Aorta (tissue), 5 donors: ENCODE data around the gene OR10G7. TPM values are rescaled to one million over a fixed set of nuclear protein-coding genes. Genes with fewer than 3 reads are reported as not detected.

ENCODE experiments used
- ATAC-seq: fragments of 200-7000 bp; cut with Tn5 transposase; one replicate; pipeline ENCODE4 v1.9.1; 2022; ENCODE audit warnings: moderate library complexity; ENCODE audit not compliant: low FRiP score
- DNase-seq, 2 donors: peaks; one replicate each; pipeline ENCODE4 v3.0.0-alpha.2; 2020
- H3K27ac ChIP-seq, 2 donors: one replicate each; pipeline ENCODE4 v1.5.1; 2013; ENCODE audit warnings: low read length in 2 of 2, mild to moderate bottlenecking in 2 of 2, moderate library complexity in 2 of 2, control low read depth in 1 of 2, inconsistent platforms in 1 of 2, low read depth in 1 of 2
- H3K27me3 ChIP-seq, 2 donors: one replicate each; pipeline ENCODE4 v1.6.1; 2013; ENCODE audit warnings: control low read depth in 1 of 2, low read length in 1 of 2, mild to moderate bottlenecking in 1 of 2, moderate library complexity in 1 of 2; ENCODE audit not compliant: insufficient read depth in 2 of 2, control insufficient read depth in 1 of 2
- H3K36me3 ChIP-seq, 2 donors: one replicate each; pipeline ENCODE4 v1.6.1; 2013; ENCODE audit warnings: control low read depth in 1 of 2, low read length in 1 of 2, mild to moderate bottlenecking in 1 of 2; ENCODE audit not compliant: insufficient read depth in 2 of 2, control insufficient read depth in 1 of 2
- H3K4me1 ChIP-seq, 2 donors: one replicate each; pipeline ENCODE4 v1.6.1; 2013; ENCODE audit warnings: low read length in 2 of 2, control low read depth in 1 of 2, mild to moderate bottlenecking in 1 of 2, moderate library complexity in 1 of 2; ENCODE audit not compliant: insufficient read depth in 2 of 2, control insufficient read depth in 1 of 2
- H3K4me3 ChIP-seq, 2 donors: one replicate each; pipeline ENCODE4 v1.5.1; 2013; ENCODE audit warnings: low read length in 2 of 2, control low read depth in 1 of 2, mild to moderate bottlenecking in 1 of 2
- H3K9me3 ChIP-seq: one replicate; pipeline ENCODE4 v1.6.1; 2013; ENCODE audit warnings: mild to moderate bottlenecking, low read length; ENCODE audit not compliant: control insufficient read depth
- WGBS, 2 donors: extraction: QIAGEN DNeasy Blood & Tissue Kit; methylation state at CpG; one replicate each; pipeline ENCODE4 v1.1.7; 2013; 5-methylcytosine and 5-hydroxymethylcytosine counted together
- intact Hi-C, 2 donors: fragments of 100-400 bp; cut with DNase I; formaldehyde crosslinking; loops; one replicate each; pipeline versions ENCODE4 v1.14.2 to v1.15.0; 2022
- polyA plus RNA-seq, 2 donors: library from polyadenylated mRNA; stranded (reverse); fragments of 200-250 nt; gene quantifications; one replicate each; pipeline ENCODE4 v1.2.3, GENCODE V29; 2013
- total RNA-seq, 2 donors: library from RNA; stranded (reverse); fragmentation: NEBNext Ultra II Directional; extraction: Animal tissue kit (Norgen Biotek cat#: 25700); gene quantifications; one replicate each; pipeline ENCODE4 v1.2.1, GENCODE V29; 2021
- donor health status: healthy with polysubstance abuse.
- donor health status: Bipolar disorder and iron deficiency.
- donor health status: DM: no; HTN: no; CAD: no.
- donor health status: DM: no; HTN: no; CAD: no.
- donor health status: DM: yes; HTN: yes; CAD: no.

OR10G7 gene
- total and polyA plus RNA-seq, 4 donors = not detected

GRCh38 chr11:124078591-124078990 lies 37.5 kb upstream of the OR10G7 start:
- peaks cover 1% of the 10 kb centered on the region for H3K9me3 ChIP-seq
- 87 to 90% methylated on average over 2 of the region's 2 CpGs for WGBS, 2 donors
- no peaks in the 10 kb centered on the region for H3K36me3 ChIP-seq
- peaks cover 0 to 1% of the 10 kb centered on the region in 2 donors for H3K27me3 ChIP-seq
- DNase-seq = no peak
- H3K4me1 ChIP-seq = no peaks in the 10 kb centered on the region
- ATAC-seq = no peak
- intact Hi-C loops = loop anchor here in 1 of 2 donors (10.0 kb wide), 1 partner anchor 506 kb away; no protein-coding TSS in a partner anchor
- H3K4me3 ChIP-seq = no peak overlapping the region
- no peak overlapping the region for H3K27ac ChIP-seq

GRCh38 chr11:124077266-124077665 lies 36.1 kb upstream of the OR10G7 start:
- Histone ChIP-seq H3K36me3 (no peaks in the 10 kb centered on the region), H3K9me3 (no peaks in the 10 kb centered on the region), H3K4me1 (no peaks in the 10 kb centered on the region), H3K27me3 (no peaks in the 10 kb centered on the region), H3K27ac (no peak overlapping the region), H3K4me3 (no peak overlapping the region)
- DNase-seq (no peak), ATAC-seq (no peak)
- intact Hi-C loops = loop anchor here in 1 of 2 donors (10.0 kb wide), 1 partner anchor 508 kb away; no protein-coding TSS in a partner anchor
- WGBS, 2 donors = 87 to 95% methylated on average over 1 of the region's 1 CpG

GRCh38 chr11:124075841-124076651 lies 34.9 kb upstream of the OR10G7 start:
- peak overlapping the region in 1 of 2 donors; percentile 9 for H3K4me3 ChIP-seq
- peak; percentile 59 to 79 for DNase-seq
- no peaks in the 10 kb centered on the region for H3K4me1 ChIP-seq
- no peak overlapping the region for H3K27ac ChIP-seq
- H3K27me3 ChIP-seq = no peaks in the 10 kb centered on the region
- no peaks in the 10 kb centered on the region for H3K9me3 ChIP-seq
- WGBS, 2 donors = 8 to 9% methylated on average over 30 to 36 of the region's 36 CpGs
- no peaks in the 10 kb centered on the region for H3K36me3 ChIP-seq
- ATAC-seq = peak; percentile 58
- intact Hi-C loops = loop anchor here in 1 of 2 donors (10.0 kb wide), 1 partner anchor 509 kb away; no protein-coding TSS in a partner anchor

GRCh38 chr11:124075492-124075840 lies 34.3 kb upstream of the OR10G7 start:
- no peaks in the 10 kb centered on the region for H3K4me1 ChIP-seq
- no peaks in the 10 kb centered on the region for H3K9me3 ChIP-seq
- H3K27ac ChIP-seq = no peak overlapping the region
- H3K36me3 ChIP-seq = no peaks in the 10 kb centered on the region
- WGBS, 2 donors = 77 to 82% methylated on average over 6 of the region's 6 CpGs
- intact Hi-C loops = loop anchor here in 1 of 2 donors (10.0 kb wide), 1 partner anchor 509 kb away; no protein-coding TSS in a partner anchor
- H3K4me3 ChIP-seq = no peak overlapping the region
- H3K27me3 ChIP-seq = no peaks in the 10 kb centered on the region
- DNase-seq (no peak), ATAC-seq (peak; percentile 23)

- Histone ChIP-seq H3K36me3 (no peaks in the 10 kb centered on the region), H3K4me1 (no peaks in the 10 kb centered on the region), H3K4me3 (no peak overlapping the region), H3K27me3 (no peaks in the 10 kb centered on the region), H3K27ac (no peak overlapping the region), H3K9me3 (no peaks in the 10 kb centered on the region)
- ATAC-seq (no peak), DNase-seq (no peak)
- WGBS, 2 donors = 85 to 94% methylated on average over 5 of the region's 5 CpGs
- intact Hi-C loops = loop anchor here (5.0 to 10.0 kb wide), 3 partner anchors 33 to 513 kb away; no protein-coding TSS in a partner anchor
Observed at GRCh38 chr11:124074554-124074953, 33.4 kb upstream of the OR10G7 start.

- no peaks in the 10 kb centered on the region for H3K9me3 ChIP-seq
- H3K4me3 ChIP-seq = peak overlapping the region in 1 of 2 donors; percentile 15
- no peaks in the 10 kb centered on the region for H3K4me1 ChIP-seq
- DNase-seq (no peak), ATAC-seq (no peak)
- no peaks in the 10 kb centered on the region for H3K27me3 ChIP-seq
- 81 to 82% methylated on average over 8 of the region's 8 CpGs for WGBS, 2 donors
- intact Hi-C loops = loop anchor here (5.0 to 10.0 kb wide), 3 partner anchors 35 to 515 kb away; no protein-coding TSS in a partner anchor
- H3K27ac ChIP-seq = no peak overlapping the region
- H3K36me3 ChIP-seq = no peaks in the 10 kb centered on the region
Observed at GRCh38 chr11:124072147-124072546, 31.0 kb upstream of the OR10G7 start.

- H3K4me1 ChIP-seq = no peaks in the 10 kb centered on the region
- no peak overlapping the region for H3K4me3 ChIP-seq
- H3K9me3 ChIP-seq = no peaks in the 10 kb centered on the region
- WGBS, 2 donors = 10 to 20% methylated on average over 4 of the region's 4 CpGs
- H3K36me3 ChIP-seq = no peaks in the 10 kb centered on the region
- no peak overlapping the region for H3K27ac ChIP-seq
- ATAC-seq = no peak
- no peaks in the 10 kb centered on the region for H3K27me3 ChIP-seq
- no peak for DNase-seq
- intact Hi-C loops = loop anchor here (2.0 to 10.0 kb wide), 4 partner anchors 36 to 516 kb away; no protein-coding TSS in a partner anchor
Observed at GRCh38 chr11:124071623-124071948, 30.5 kb upstream of the OR10G7 start.

- 4 to 8% methylated on average over 8 of the region's 8 CpGs for WGBS, 2 donors
- ATAC-seq (peak; percentile 71), DNase-seq (peak; percentile 66 to 88)
- Histone ChIP-seq H3K4me1 (no peaks in the 10 kb centered on the region), H3K27me3 (no peaks in the 10 kb centered on the region), H3K27ac (no peak overlapping the region), H3K9me3 (no peaks in the 10 kb centered on the region), H3K36me3 (no peaks in the 10 kb centered on the region), H3K4me3 (no peak overlapping the region)
- intact Hi-C loops = loop anchor here (2.0 to 10.0 kb wide), 4 partner anchors 36 to 516 kb away; no protein-coding TSS in a partner anchor
Observed at GRCh38 chr11:124070915-124071622, 29.9 kb upstream of the OR10G7 start.
